ENCODE results near the gene VRK3. TPM values are rescaled to one million over a fixed set of nuclear protein-coding genes. Genes with fewer than 3 reads are reported as not detected.

VRK3 gene
- total RNA-seq, 1 donor, result 28.5 TPM

- no peak overlapping the region for H3K4me3 ChIP-seq (ENCODE audit: low read depth, low read length)
- no peak for DNase-seq (ENCODE audit: low read depth)
- TF ChIP-seq CTCF (IDR thresholded peaks at IDR 0.05; ENCODE audit: insufficient read depth, low read depth, low read length), result no peak
These were observed 21.9 kb downstream of the VRK3 start for GRCh38 chr19:50003254-50003788.

GRCh38 chr19:50002386-50002960 is 22.7 kb downstream of the VRK3 start:
- no peak overlapping the region for H3K4me3 ChIP-seq (ENCODE audit: low read depth, low read length)
- no peak for DNase-seq (ENCODE audit: low read depth)
- TF ChIP-seq CTCF (IDR thresholded peaks at IDR 0.05; ENCODE audit: insufficient read depth, low read depth, low read length), result no peak

GRCh38 chr19:50001775-50002174 is 23.4 kb downstream of the VRK3 start:
- no peak for DNase-seq (ENCODE audit: low read depth)
- H3K4me3 ChIP-seq (ENCODE audit: low read depth, low read length), result no peak overlapping the region
- TF ChIP-seq CTCF (IDR thresholded peaks at IDR 0.05; ENCODE audit: insufficient read depth, low read depth, low read length), result no peak

GRCh38 chr19:50000841-50001557 is 24.2 kb downstream of the VRK3 start:
- TF ChIP-seq CTCF (IDR thresholded peaks at IDR 0.05; ENCODE audit: insufficient read depth, low read depth, low read length), result no peak
- no peak overlapping the region for H3K4me3 ChIP-seq (ENCODE audit: low read depth, low read length)
- DNase-seq (ENCODE audit: low read depth), result no peak

GRCh38 chr19:50000038-50000840 is 24.9 kb downstream of the VRK3 start:
- no peak for TF ChIP-seq CTCF (IDR thresholded peaks at IDR 0.05; ENCODE audit: insufficient read depth, low read depth, low read length)
- DNase-seq (ENCODE audit: low read depth), result no peak

GRCh38 chr19:49999371-50000010 is 25.7 kb downstream of the VRK3 start:
- no peak overlapping the region for H3K4me3 ChIP-seq (ENCODE audit: low read depth, low read length)
- no peak for DNase-seq (ENCODE audit: low read depth)
- TF ChIP-seq CTCF (IDR thresholded peaks at IDR 0.05; ENCODE audit: insufficient read depth, low read depth, low read length), result no peak

More at GRCh38 chr19:50000038-50000840, 24.9 kb downstream of the VRK3 start:
- no peak overlapping the region for H3K4me3 ChIP-seq (ENCODE audit: low read depth, low read length)
